Stimulated activated CD4-positive, alpha-beta T cell treated with anti-CD3 and anti-CD28 coated beads, TNF-alpha, amount 100 ng/mL, for 1 hour (primary cell): ENCODE measurements around the gene DIP2C.
"Not testable (repeated sequence)": the region's sequence is repeated elsewhere in the genome, so short reads cannot be mapped to it uniquely, and the experiment has no call there.

Experiments used
- DNase-seq, 3 donors: peaks; one replicate each; pipeline ENCODE4 v3.0.0-alpha.2; 2020; ENCODE audit warnings: low read depth in 3 of 3, low spot score in 1 of 3

DIP2C gene

GRCh38 chr10:700183-700582 lies 10.7 kb upstream of the DIP2C start:
- not testable (repeated sequence) for DNase-seq

- DNase-seq: no peak
Observed at GRCh38 chr10:697097-697875, 7.8 kb upstream of the DIP2C start.

- DNase-seq: no peak
Observed at GRCh38 chr10:695396-695795, 5.9 kb upstream of the DIP2C start.

- no peak for DNase-seq
Observed at GRCh38 chr10:693506-693905, 4.0 kb upstream of the DIP2C start.

- no peak for DNase-seq
Observed at GRCh38 chr10:692682-693351, 3.3 kb upstream of the DIP2C start.

- DNase-seq: no peak
Observed at GRCh38 chr10:691216-691615, 1.7 kb upstream of the DIP2C start.

- DNase-seq: no peak
Observed at GRCh38 chr10:690372-691161, 1.1 kb upstream of the DIP2C start.

- DNase-seq: no peak
Observed at GRCh38 chr10:689121-689451, 382 bp downstream of the DIP2C start.

- no peak for DNase-seq
Observed at GRCh38 chr10:688312-689120, 952 bp downstream of the DIP2C start.

GRCh38 chr10:687583-688311 lies 1.7 kb downstream of the DIP2C start:
- DNase-seq: no peak

- DNase-seq: no peak
Observed at GRCh38 chr10:686155-686931, 3.1 kb downstream of the DIP2C start.

- DNase-seq: no peak
Observed at GRCh38 chr10:685613-686012, 3.9 kb downstream of the DIP2C start.

GRCh38 chr10:683448-684071 lies 5.9 kb downstream of the DIP2C start:
- no peak for DNase-seq

GRCh38 chr10:682931-683447 lies 6.5 kb downstream of the DIP2C start:
- DNase-seq: no peak

- no peak for DNase-seq
Observed at GRCh38 chr10:681670-682318, 7.7 kb downstream of the DIP2C start.

GRCh38 chr10:680745-681144 lies 8.7 kb downstream of the DIP2C start:
- no peak for DNase-seq

- no peak for DNase-seq
Observed at GRCh38 chr10:680146-680545, 9.3 kb downstream of the DIP2C start.

- DNase-seq: no peak
Observed at GRCh38 chr10:679556-679955, 9.9 kb downstream of the DIP2C start.

- not testable (repeated sequence) for DNase-seq
Observed at GRCh38 chr10:678662-679005, 10.8 kb downstream of the DIP2C start.
